ENCODE data around the gene C10orf71.

C10orf71 gene

DNA sequence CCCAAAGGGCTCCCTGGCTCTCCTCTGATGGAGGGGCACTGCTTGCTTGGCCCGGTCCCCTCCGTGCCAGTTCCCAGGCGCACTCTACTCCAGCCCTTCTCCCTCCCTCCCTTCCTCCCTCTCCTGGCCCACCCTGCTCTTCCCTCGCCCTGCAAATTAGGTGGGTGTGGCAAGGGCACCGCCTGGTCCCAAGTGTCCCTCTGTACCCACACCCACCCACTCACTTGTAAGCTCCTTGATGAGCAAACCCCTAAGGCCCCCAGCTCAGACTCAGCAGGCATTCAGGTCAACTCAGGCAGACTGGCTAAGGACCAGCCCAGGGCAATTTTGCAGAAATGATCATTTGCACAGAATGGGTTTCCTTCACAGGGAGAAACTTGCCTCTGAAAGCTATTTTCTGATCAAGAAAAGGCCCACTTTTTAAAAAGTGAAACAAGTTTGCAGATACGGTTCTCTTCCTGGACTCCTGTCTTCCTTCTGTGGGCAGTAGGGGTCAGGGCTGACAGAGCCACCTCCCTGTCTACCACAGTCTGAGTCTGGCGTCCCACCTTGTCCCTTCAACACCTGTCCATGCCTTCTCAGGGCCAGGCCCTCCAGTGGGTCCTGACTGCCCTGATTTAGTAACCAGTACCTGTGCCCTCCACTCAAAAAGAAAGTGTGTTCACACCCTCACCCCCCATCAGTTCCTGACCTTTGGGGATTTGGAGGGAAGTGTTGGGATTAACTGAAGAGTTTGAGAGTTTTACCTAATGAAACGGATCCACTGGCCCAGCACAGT lies 28.3 kb downstream of the C10orf71 start:
- TF ChIP-seq, protein P1, sequence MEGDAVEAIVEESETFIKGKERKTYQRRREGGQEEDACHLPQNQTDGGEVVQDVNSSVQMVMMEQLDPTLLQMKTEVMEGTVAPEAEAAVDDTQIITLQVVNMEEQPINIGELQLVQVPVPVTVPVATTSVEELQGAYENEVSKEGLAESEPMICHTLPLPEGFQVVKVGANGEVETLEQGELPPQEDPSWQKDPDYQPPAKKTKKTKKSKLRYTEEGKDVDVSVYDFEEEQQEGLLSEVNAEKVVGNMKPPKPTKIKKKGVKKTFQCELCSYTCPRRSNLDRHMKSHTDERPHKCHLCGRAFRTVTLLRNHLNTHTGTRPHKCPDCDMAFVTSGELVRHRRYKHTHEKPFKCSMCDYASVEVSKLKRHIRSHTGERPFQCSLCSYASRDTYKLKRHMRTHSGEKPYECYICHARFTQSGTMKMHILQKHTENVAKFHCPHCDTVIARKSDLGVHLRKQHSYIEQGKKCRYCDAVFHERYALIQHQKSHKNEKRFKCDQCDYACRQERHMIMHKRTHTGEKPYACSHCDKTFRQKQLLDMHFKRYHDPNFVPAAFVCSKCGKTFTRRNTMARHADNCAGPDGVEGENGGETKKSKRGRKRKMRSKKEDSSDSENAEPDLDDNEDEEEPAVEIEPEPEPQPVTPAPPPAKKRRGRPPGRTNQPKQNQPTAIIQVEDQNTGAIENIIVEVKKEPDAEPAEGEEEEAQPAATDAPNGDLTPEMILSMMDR (IDR thresholded peaks at IDR 0.05; ENCODE audit: extremely low read depth, missing control alignments), result no peak
- DNase-seq (ENCODE audit: low spot score), result no peak

DNA sequence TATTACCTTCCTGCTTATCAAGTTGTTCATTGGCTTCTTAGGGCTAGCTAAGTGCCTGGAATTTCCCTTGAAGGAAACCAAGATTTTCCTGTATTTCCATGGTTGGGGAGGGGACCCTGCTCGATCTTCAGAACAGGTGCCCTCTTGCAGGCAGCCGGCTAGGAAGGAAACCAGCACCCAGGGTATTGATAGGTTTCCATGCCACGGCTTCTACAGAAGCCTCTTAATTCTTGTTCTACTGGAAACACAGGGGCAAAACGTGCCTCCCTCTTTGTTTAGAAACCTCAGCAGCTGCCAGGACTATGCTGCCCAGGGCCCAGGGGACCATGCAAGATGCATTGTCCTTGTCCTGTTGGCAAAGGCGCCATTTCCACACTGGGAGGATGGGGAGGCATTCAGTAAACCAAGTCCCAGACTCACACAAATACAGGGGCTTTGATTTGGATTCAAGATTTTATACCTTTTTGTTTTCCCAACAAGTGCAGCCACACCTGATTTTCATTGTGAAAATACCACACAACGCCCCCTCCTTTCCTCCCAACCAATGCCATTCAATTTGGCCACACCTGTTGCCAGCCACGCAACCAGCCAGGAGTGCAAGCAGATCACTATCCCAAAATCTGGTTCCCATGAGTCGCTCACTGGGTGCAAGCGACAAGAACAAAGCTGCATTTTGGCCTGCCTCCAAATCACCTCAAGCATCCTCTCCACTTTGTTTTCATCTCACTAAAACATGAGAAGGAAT lies 29.6 kb downstream of the C10orf71 start:
- TF ChIP-seq, protein P1 (IDR thresholded peaks at IDR 0.05; ENCODE audit: extremely low read depth, missing control alignments), result no peak

DNA sequence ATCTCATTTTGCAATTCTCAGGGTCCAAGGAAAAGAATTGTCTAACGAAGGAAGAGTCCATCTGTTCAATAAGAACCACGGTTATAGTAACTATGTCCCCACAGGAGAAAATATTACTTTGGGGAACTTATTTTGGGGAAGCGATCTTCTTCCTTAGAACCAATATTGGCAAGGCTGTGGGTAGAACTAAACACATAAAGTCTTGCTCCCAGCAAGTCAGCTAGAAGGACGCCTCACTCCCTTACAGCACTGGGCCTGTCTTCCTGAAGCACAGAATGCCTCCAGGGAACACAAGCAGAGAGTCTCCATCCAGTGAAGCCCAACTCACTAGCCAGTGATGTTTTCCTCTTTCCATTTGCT lies 30.2 kb downstream of the C10orf71 start:
- TF ChIP-seq, protein P1 (IDR thresholded peaks at IDR 0.05; ENCODE audit: extremely low read depth, missing control alignments), result no peak
- DNase-seq (ENCODE audit: low spot score), result no peak

More for the DNA sequence above, 29.6 kb downstream of the C10orf71 start:
- DNase-seq (ENCODE audit: low spot score), result no peak

DNA sequence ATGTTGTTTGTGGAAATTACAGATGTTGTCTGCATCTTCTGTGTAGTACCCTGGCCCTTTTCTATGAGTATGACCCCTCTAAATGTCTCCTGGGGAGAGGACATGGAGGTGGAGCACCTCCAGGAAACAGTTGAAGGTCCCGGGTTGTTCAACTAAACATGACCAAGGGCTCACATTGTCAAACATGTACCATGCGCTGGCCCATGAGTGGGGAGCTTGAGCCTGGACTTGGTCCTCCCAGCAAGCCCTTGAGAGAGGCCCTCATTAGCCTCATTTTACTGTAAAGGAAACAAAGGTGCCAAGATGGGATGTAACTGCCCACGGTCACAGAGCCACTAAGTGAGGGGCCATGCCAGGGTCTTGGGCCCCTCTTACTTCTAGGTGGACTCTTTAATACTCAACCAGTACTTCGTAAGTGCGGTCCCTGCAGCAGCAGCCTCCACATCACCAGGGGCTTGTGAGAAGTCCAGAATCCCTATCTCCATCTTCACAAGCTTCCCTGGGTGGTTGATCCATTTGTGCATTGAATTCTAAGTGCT lies 31.2 kb downstream of the C10orf71 start:
- no peak for DNase-seq (ENCODE audit: low spot score)
- TF ChIP-seq, protein P1 (IDR thresholded peaks at IDR 0.05; ENCODE audit: extremely low read depth, missing control alignments), result no peak

DNA sequence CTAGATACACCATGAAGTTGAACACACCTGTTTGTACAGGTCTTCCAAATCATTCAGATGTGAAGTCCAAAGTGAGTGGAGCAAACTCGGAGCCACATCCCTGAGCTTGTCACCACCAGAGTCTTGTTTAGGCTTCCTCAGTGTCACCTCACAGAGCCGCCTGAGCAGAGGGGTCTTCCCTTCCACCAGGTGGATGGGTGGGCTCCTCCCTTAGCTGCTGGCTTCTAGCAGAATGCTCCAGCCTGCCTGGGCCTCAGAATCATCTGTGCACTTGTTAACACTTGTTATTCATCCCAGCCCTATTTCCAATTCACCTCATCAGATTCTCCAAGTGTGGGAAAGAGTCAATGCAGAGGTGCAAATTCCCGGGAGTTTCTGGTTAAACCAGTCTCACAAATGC lies 32.5 kb downstream of the C10orf71 start:
- DNase-seq (ENCODE audit: low spot score), result no peak

DNA sequence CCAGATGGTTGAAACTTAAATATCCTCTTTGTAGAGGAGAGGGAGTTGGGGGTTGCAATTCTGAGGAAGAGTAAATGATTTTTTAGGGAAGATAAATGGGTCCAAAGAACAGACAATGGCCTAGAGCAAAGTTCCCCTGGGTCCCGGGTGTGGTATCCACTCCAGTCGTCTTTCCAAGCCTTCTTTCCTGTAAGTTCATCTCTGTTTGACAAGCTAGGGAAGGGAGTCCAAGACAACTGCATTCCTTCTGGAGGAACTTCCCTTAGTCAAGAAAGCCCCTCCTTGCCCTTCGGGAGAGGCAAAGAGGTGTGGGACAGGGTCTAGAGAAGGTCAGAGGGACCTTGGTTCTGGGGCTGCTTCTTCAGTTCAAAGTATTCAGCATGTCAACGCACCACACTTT lies 33.4 kb downstream of the C10orf71 start:
- DNase-seq (ENCODE audit: low spot score), result no peak
- TF ChIP-seq, protein P1 (IDR thresholded peaks at IDR 0.05; ENCODE audit: extremely low read depth, missing control alignments), result no peak

More for the DNA sequence above, 32.5 kb downstream of the C10orf71 start:
- TF ChIP-seq, protein P1 (IDR thresholded peaks at IDR 0.05; ENCODE audit: extremely low read depth, missing control alignments), result no peak

DNA sequence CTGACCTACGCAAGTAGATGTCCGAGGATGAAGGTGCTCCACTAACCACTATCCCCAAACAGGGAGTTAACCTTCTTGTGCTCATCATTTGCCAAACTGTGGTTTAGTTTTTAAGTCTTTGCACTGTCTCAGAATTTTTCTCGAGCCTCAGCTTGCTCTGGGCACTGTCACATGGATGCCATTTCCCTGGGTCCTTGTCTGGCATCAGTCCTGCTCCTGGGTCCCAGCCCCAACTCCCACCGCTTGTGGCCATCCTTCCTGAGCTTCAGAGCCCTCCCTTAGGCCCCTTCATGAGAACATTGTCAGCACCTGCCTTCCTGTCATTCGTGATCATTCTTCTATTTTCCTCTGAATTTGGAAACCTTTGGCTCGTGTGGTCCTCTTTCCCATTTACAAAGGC lies 33.8 kb downstream of the C10orf71 start:
- TF ChIP-seq, protein P1 (IDR thresholded peaks at IDR 0.05; ENCODE audit: extremely low read depth, missing control alignments), result no peak
- DNase-seq (ENCODE audit: low spot score), result no peak
